AG08396 (cell line): ENCODE results near the gene NXT1.

ENCODE experiments used
- DNase-seq: peaks from one replicate; pipeline ENCODE4 v3.0.0; 2012; ENCODE audit warnings: low spot score, mixed read lengths

The NXT1 gene

GRCh38 chr20:23361119-23361475 is 10.5 kb downstream of the NXT1 start:
- DNase-seq: no peak

GRCh38 chr20:23361476-23362391 is 11.1 kb downstream of the NXT1 start, which contains the start of gene GZF1:
Gene GZF1 (plus strand): TSS chr20:23362182. CDS start chr20:23364384, 2,202 bp downstream.
- DNase-seq: peak; percentile 98

GRCh38 chr20:23362392-23363256 is 12.0 kb downstream of the NXT1 start:
- peak; percentile 61 for DNase-seq

- DNase-seq: no peak
Observed at GRCh38 chr20:23363257-23363649, 12.7 kb downstream of the NXT1 start.

- DNase-seq: no peak
Observed at GRCh38 chr20:23365390-23366165, 15.0 kb downstream of the NXT1 start.

- DNase-seq: no peak
Observed at GRCh38 chr20:23366384-23366783, 15.8 kb downstream of the NXT1 start.

- no peak for DNase-seq
Observed at GRCh38 chr20:23367770-23368169, 17.2 kb downstream of the NXT1 start.

GRCh38 chr20:23368316-23369071 is 17.9 kb downstream of the NXT1 start:
- DNase-seq: no peak

GRCh38 chr20:23369072-23369823 is 18.7 kb downstream of the NXT1 start:
- DNase-seq: no peak

GRCh38 chr20:23370274-23370673 is 19.7 kb downstream of the NXT1 start:
- no peak for DNase-seq

GRCh38 chr20:23370873-23371272 is 20.3 kb downstream of the NXT1 start:
- no peak for DNase-seq

- no peak for DNase-seq
Observed at GRCh38 chr20:23371496-23371895, 20.9 kb downstream of the NXT1 start.

GRCh38 chr20:23374441-23374840 is 23.9 kb downstream of the NXT1 start:
- no peak for DNase-seq

- no peak for DNase-seq
Observed at GRCh38 chr20:23375827-23376226, 25.2 kb downstream of the NXT1 start.

- no peak for DNase-seq
Observed at GRCh38 chr20:23379772-23380171, 29.2 kb downstream of the NXT1 start.

GRCh38 chr20:23381876-23382275 is 31.3 kb downstream of the NXT1 start:
- DNase-seq: no peak

- DNase-seq: no peak
Observed at GRCh38 chr20:23386304-23387117, 35.9 kb downstream of the NXT1 start.

GRCh38 chr20:23387118-23387443 is 36.5 kb downstream of the NXT1 start:
- DNase-seq: no peak

GRCh38 chr20:23390091-23390774 is 39.6 kb downstream of the NXT1 start:
- no peak for DNase-seq
